GM21528 (cell line): ENCODE data around the gene SLC39A11.

ENCODE experiments used
- ATAC-seq: cut with Tn5 transposase; IDR thresholded peaks from one replicate; pipeline ENCODE4 v1.9.1; 2021; ENCODE audit warnings: mild to moderate bottlenecking, moderate library complexity; ENCODE audit not compliant: unreplicated experiment, low FRiP score

Gene SLC39A11

DNA sequence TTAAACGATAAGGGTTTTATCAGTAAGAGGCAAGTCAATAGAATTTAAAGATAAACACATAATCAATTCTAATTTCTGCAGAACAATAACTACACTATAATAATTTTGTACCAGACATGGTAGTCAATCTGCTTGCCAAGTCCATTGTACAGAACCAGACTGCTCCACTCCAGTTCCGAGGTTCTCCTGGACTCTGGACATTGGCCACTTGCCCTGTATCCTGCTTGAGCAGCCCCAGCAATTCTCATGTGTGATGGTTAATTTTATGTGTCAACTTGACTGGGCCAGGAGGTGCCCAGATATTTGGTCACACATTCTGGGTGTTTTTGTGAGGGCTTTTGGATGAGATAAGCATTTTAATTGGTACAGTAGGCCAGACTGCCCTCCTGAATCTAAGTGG is 384.6 kb downstream of the SLC39A11 start:
- ATAC-seq: no peak

DNA sequence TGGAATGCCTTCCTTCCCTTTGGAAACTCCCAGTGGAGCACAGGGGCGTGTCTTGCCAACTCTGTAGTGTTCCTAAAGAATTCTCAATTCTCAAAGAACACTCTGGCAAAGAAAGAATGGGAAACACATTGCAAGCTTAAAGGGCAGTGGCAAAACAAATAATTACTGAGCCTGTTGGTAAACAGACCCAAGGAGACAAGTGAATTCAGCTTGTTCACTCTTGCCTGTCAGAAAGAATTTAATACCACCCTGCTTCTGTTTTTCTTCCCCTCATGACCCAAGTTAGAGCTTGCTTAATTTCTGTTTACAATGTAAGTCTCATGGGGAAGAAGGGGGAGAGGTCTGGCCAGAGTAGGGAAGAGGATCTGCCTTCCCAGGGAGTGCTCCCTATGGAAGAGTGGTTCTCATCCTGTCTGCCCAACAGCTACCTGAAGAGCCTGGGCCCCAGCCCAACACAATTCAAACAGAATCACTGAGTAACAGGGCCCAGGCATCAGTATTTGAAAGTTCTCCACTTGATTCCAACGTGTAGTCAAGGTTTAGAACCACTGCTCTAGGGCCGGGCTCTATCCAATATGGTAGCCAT is 386.0 kb downstream of the SLC39A11 start:
- ATAC-seq: no peak

DNA sequence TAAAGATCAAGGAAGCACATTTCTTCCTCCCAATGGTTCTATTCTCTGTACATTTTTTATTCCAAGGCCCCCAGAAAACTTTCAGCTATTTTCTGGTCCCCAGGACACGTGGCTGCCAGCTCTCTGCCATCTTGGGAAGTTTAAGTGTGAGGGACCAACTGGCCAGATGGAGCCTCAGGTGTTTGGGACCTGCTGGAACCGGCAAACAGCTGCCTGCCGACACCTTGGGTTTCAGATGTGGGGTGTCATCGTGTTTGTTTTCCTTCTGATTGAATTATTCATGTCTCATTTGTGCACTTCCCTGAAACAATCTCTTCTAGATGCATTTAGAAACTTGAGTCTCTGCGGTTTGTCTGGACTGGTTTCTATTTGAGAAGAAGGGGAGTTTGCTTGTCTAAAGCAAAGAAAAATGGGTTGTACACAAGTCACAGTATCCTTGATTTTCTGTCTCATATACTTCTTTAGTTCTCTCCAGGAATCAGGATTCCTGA is 386.5 kb downstream of the SLC39A11 start:
- no peak for ATAC-seq

DNA sequence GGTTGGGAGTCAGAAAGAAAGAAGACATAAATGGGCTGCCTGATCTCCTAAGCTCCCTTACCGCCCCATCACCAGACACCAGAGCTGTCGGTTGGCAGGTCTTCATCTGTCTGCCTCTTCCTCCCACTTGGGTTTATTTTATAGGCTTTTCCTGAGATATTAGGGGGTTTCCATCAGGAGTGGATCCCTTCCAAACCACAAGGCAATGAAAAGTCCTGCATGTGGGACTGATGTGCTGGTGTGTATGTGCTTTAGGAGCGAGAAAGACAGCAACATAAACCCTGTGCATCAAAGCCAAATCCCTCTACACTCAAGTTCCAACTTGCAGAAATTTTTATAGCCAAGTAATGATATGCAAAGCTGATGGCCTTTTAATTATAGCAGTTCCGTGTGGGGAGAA is 389.5 kb downstream of the SLC39A11 start:
- no peak for ATAC-seq

DNA sequence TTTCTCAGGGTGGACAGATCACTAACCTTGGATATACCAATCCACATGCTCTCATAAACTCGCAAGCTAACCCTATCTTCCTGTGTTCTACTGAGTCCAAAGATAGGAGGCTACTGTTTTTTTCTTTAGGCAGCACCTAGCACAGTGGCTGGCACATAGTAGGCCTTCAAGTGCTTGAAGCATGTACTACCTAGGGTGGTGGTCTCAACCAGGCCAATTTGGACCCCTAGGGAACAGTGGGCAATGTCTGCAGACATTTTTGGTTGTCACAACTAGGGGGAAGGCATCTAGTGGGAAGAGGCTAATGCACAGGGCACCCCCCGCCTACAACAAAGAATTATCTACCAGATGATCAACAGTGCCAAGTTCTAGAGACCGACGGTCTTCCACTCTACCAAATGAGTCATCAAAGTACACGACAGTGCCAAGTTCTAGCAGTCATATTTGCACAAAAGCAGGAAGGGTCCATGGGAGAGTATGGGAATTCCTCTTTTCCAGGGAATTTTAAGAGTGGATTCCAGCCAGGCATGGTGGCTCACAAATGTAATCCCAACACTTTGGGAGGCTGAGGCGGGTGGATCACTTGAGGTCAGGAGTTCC is 390.3 kb downstream of the SLC39A11 start:
- no peak for ATAC-seq

DNA sequence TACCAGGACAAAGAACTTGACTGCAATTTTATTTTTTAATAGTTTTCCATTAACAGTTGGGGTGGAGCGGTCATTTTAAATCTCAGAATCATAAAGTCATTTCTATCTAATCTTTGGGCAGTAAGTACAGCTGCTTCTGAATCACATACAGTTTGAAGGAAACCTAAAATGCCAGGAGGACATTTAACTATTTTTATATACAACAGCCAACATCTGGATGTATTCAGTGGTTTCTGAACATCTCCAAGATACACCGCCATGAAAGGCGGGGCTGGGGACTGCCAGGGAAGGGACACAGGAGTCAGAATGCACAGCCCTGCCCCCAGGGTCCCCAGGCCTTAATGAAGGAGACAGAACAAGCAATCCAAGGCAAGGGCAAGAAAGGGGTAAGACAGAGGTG is 392.3 kb downstream of the SLC39A11 start:
- ATAC-seq: no peak

DNA sequence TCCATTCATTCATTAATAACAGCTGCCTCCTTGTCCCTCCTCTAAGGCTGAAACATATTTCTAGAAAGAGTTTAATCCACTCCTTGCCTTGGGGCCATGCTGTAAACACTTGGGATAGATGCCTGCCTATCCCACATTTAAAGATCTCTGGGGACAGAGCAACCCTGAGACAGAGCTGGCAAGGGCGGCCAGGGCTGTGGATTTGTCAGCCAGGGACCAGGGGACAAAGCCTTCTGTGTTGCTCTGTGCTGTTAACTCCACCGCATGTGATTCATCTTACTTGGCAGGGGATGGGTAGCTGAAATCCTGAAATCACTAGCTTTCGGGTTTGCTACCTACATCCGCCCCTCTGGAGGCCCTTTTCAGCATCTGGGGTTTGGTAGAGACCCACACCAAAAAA is 392.9 kb downstream of the SLC39A11 start:
- no peak for ATAC-seq

DNA sequence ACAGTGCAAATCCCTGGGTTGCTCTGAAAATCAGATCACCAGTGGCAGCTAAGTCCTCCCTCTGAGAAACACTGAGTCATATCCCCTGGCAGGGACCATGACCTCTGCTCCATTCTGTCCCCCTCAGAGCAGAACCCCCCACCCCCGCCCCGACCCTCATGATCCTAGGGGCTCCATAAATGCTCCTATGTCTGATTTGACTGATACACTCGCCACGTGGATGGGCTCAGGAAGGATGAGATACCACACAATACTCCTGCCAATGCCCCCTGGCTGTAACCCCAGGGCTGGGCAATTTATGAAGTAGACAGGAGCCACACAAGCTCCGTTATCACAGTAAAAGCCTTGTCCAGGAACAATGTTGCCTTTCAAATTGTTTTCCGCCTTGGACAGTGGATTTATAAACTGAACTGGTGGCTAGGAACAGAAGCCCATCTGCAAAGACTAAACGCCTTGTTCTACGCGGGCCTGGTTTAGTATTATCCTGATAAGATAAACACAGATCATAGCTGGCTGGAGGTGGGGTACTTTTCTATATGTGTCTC is 394.8 kb downstream of the SLC39A11 start:
- ATAC-seq: no peak

DNA sequence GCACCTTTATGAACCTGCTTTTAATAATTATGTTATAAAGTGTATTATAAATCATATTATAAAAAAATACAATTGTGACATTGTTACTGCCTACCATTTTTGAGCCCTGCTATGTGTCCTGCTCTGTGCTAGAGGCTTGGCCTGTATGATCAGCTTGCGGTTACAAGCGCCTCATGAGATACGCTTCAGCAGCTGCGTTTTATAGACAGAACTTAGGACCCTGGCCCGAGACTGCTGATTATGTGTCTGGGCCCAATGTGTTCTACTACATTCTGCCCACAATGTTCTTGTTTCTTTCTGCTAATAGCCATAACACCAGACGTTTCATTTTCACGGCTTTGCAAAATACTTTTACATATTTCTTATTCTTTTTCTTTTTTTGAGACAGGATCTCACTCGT is 395.8 kb downstream of the SLC39A11 start:
- no peak for ATAC-seq

DNA sequence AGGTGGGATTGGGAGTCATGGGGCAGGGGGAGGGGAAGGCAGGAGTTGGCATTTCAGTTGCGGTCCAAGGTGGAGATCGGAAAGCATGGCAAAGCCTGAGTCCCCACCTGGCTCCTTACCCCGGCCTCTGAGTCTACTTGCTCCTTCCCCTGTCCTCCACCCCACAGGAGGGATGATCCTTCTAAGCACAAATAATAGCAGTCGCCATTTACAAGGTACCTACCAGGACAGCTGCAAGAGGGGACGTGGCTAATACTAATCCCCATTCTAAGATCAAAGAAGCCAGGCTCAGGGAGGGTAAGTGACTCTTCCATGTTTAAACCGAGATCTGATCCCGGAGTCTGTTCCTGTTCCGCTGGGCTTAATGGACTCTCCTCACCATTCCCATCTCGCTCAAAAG is 396.3 kb downstream of the SLC39A11 start:
- no peak for ATAC-seq

DNA sequence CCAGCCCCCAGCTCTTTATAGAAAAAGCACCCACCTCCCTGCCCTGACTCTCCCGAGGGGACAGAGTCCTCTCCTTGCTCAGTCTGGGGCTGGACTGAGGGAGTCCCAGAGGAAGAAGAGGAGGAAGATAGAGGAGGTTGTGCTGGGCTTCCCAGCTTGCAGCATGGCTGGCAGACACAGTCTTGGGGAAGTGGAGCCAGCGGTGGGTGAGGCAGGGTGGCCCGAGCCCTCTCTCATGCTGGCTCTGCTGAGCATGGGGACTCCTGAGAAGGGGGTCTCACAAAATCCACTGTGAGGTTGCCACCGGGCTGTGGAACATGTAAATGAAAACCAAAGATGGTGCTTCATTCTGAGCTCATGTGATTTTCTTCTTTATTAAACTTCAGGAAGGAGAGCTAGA is 398.5 kb downstream of the SLC39A11 start:
- ATAC-seq: no peak

DNA sequence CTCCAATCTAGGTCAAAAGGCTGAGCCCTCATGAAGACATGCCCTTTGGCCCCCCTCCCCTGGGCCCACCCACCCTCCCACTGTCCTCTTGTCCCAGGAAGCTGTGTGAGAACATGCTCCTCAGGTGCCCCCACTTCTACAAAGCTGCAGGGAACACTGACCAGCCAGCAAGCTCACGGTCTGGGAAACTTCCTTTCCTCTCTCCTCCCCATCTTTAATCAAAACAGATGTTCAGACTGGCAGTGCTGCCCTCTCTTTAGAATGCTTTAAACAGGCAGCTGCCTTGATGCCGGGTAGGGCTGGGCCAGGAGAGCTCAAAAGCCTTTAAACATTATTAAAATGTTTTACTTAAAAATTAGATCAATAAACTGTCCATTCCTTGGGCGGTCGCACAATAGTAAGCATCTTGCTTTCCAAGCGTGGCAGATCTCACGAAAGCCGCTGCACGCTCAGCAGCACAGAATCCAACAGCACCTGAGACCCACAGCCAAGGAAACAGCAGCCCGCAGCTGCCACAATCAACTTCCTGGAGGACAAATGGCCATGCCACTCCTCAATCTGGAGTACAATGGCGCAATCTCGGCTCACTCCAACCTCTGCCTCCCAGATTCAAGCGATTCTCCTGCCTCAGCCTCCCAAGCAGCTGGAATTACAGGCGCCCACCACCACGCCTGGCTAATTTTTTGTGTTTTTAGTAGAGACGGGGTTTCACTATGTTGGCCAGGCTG is 399.2 kb downstream of the SLC39A11 start:
- no peak for ATAC-seq

DNA sequence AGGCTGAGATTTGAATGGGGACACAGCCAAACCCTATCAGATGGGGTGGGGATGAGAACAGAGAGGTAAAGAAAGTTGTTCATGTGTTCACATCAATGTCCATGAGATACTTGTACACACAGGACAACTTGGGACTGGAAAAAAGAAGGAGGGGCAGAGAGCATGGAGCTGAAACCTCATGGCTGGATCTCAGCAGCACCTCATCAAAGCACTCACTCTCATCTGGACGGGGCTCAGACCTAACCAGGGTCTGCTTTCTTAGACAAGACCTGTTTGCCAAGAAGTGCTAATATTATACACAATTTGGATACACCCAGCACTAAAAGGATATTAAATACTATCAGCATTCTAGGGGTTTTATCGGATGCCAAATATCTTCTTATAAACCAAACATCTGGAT is 399.8 kb downstream of the SLC39A11 start:
- ATAC-seq: no peak

DNA sequence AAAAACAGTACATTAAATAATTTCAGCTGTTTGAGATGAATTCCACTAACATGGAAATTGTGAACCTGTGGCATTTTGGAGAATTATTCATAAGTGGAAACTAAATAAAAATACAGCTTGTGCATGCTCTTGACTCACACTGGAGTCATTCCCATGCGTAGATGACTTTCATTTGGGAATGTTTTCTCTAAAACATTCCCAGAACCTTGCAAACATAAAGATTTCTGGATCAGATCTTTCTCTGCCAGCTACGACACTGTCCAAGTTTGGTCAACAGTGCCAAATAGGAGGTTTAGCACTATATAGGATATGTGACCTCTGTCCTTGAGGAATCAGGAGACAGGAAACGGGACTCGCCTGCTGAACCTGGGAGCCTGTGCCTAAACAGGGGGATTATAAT is 400.9 kb downstream of the SLC39A11 start:
- no peak for ATAC-seq

DNA sequence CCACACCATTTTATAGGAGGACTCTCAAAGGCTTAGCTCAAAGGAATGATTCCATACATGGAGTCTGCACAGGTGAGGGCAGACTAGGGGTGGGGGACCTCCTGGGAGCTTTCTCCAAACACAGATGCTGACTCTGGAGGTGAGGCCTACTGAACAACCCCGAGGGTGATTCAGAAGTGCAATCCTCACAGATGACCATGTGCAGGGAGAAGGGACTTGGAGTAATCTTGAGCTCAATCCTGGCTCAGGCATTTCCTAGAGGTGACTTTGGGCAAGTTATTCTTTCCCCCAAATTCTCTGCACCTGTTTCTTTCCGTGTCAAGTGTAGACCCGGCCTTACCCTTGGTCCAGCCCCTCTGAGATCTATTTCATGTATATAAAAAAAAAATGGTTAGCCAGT is 401.5 kb downstream of the SLC39A11 start:
- ATAC-seq: no peak

DNA sequence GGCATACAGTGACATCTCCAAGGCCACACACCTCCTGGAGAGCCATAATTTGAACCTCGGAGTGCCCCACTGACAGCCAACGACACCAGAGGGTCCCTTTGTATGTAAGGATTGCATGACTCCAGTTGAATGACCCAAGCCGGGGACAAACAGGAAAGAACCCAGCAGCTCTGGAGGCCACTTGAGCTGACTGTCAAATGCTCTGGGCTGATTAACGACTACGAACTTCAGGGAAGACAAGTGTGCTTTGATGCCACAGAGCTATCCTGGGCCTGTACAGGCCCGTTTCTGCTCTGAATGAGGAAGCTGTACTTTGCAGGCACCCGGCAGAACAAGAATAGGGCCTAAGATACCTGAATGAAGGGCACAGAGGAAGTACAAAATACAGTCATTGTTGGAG is 404.6 kb downstream of the SLC39A11 start:
- no peak for ATAC-seq

DNA sequence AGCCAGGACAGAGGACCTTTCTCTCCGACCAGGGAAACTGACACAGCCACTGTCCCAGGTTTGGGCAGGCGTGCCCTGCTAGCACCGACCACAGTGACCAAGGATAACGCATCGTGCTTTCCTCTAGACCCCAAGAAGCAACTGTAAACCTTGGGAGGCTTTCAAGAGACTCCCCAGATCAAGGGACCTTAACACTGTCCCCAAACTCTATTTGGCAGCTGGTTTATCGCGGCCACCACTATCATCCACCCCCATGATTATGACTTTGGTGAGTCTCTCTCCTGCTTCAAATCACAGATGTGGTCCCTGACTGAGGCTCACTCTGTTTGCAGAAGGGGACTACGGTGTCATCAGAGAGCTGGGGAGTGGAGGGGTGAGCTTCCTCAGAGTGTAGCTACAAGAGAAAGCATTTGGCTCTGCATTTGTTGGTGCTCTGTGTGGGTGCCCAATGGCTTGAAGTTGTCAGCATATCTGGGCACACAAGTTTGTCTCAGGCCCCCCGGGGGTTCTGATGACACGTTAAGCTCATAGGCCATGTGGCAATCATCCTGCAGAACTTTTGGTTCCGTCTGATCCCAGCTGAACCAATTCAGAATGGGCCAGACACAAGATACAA is 408.0 kb downstream of the SLC39A11 start:
- ATAC-seq: no peak

DNA sequence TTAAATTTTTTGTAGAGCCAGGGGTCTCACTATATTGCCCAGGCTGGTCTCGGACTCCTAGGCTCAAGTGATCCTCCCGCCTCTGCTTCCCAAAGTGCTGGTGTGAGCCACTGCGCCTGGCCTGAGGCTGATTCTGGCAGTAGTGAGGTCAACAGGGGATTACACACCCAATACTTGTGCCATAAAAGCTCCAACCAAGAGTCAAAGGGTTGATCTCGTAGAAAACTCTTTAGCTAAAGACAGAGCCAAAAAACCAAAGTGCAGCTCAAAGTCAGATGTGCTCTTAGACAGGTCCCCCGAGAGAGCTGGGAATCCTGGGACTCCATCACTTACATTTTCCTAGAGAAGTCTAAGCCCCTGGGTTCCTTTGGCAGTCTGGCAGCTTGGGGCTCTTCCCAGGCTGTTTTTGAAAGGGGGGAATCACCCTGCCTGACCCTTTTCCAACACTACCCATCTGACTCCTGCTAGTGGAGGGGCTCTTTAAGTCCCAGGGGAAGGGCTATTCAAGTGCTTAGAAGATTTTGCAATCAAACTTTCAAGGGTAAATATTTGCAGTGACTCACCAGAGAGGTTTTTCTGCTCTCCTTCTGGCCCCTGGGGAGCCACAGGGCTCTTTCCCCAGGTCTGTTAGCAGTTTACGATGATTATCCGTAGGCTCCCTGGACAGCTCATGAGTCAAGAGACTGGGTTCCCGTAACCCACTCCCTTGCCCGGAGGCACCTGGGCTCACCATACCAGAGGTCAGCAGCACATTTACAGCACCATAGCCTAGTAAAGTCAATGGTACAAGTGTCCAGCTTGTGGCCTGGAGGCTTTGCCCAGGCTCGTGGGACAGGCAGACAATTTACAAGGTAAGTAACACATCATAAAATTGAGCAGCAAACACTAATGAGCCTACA is 408.7 kb downstream of the SLC39A11 start:
- no peak for ATAC-seq

DNA sequence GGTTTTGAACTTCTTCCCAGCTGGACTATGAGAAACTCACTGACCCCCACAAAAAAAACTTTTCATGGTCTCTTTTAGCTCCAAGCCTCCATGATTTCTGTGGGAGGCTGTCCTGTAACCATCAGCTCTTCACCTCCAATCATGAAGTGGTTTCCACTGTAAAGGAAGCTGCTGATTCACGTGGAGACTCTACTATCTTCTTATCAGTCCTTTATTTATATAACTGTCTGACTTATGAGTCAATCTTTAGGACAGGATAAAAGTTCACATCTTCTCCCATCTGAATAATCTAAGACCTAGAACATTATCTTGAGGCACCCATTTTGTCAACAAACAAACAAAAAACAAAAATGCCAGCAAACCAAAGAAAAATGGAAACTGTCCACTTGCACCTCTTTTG is 409.9 kb downstream of the SLC39A11 start:
- no peak for ATAC-seq

DNA sequence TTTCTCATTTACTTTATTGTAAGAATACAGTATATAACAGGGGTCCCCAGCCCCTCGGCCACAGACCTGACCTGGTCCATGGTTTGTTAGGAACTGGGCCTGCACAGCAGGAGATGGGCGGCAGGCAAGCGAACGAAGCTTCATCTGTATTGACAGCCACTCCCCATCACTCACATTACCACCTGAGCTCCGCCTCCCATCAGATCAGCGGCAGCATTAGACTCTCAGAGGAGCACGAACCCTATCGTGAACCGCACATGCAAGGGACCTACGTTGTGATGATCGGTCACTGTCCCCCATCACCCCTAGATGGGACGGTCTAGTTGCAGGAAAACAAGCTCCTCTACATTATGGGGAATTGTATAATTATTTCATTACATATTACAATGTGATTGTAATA is 410.6 kb downstream of the SLC39A11 start:
- no peak for ATAC-seq
